Activated CD8-positive, alpha-beta memory T cell treated with anti-CD3 and anti-CD28 coated beads, Interleukin-2, amount 50 U/mL, for 4 hours (primary cell): ENCODE data around the gene PDE4C.

Source experiments
- DNase-seq: peaks from one replicate; pipeline ENCODE4 v3.0.0-alpha.2; 2020

The PDE4C gene

DNA sequence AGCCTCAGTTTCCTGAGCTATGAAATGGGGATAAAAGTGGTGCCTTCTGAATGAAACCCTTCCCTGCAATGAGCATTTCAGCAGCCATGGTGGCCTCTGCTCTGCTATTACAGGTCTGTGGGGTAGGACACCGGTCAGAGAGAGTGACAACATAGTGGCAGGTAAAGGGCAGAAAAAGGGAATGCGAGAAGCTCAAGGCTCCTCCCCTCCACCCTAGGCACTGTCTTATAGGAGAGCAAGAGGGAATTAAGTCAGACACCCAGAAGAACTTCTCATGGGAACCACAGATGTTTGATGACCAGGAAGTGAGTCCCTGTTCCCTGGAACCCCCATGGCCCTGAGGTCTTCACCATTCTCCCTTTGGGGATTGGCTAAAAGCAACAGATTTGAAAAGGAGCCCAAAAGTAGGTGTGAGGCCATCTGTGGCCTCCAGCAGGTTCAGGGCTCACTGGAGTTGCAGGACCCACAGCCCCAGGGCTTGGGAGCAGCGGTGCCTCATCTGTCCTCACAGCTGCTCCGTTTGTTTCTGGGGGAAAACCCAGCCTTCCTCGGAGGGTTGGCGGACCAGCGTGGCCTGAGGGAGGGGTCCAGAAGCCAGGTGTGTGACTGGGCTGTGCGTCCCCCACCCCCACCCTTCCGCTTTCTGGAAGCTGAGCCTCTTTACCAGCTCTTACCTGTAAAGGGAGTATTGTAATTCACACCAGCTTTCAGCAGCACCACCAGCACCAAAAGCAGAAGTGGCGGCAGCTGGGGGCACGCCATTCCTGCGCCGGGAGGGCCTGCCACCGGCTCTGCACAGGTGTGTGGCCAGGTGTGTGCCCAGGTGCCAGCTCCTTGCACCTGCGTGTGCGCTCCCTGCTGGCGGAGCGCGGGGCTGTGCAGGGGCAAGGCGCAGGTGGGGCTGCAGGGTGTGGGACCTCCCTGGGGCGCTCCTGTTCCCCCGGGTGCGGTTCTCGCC lies 28.6 kb upstream of the PDE4C start:
- DNase-seq, result no peak

DNA sequence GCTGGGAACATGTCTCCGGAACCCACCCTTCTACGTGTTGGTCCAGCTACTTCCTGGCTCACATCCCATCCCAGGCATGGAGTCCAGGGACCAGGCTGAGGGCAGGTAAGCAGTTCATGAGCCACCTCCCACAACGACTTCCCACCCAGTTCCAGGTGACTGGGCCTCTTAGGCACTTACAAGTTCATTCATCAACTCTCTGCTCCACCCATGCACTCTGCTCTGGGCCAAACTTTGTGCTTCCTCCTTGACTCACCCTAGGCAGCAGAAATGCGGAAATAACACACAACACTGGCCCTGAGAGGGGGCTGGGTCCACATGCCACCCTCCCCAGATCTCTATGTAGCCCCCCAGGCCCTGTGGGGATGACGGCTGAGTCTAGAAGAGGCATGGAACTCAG lies 27.5 kb upstream of the PDE4C start:
- DNase-seq, result no peak

- no peak for DNase-seq
Observed at GRCh38 chr19:18253130-18253529, 26.9 kb upstream of the PDE4C start.

GRCh38 chr19:18252370-18252717 lies 26.1 kb upstream of the PDE4C start:
- DNase-seq, result no peak

DNA sequence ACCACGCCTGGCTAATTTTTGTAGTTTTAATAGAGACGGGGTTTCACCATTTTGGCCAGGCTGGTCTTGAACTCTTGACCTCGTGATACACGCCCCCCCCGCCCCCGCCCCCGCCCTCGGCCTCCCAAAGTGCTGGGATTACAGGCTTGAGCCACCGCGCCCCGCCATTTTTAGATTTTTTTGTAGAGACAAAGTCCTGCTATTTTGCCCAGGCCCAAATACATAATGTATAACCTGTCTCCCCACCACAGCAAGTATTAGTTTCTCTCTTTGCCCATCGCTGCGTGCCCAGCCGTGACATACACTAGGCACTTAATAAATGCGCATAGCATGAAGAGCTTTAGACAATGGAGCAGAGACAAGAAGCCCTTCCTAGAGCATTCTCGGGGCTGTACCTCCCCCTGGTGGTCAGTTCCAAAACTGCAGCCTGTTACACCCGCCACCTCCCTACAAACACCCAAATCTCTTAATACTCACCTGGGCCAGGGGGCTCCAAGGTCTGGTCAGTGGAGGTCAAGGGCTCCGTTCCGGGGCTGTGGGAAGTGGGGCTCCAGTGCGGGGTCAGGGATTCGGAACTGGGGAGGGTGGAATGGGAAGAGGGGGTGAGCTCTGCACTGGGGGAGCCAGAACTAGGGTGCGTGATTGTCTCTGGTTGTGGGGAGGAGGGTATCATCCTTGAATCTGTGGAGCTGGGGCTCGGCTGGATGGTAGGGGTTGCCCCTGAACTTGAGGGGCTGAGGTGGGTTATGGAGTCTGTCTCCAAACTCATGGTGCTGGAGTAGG lies 25.5 kb upstream of the PDE4C start:
- DNase-seq, result peak; percentile 83

DNA sequence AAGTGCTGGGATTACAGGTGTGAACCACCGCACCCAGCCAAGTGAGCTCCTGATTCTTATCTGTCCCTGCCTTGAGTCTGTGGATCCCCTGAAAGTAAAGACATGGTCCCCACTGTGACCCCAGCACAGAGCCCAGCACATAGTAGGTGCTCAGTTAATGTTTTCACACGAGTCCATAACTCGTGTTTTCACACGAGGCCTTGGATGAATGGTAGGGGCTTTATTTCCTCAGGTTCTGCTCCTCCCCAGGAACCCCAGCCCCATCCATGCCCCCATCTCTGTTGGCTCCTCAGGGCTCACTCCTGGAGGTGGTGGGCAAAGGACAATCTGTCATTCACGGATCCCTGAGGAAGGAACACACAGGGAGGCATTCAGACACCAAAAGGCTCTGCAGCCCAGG lies 23.6 kb upstream of the PDE4C start:
- DNase-seq, result no peak

- no peak for DNase-seq
Observed at GRCh38 chr19:18245297-18245696, 19.1 kb upstream of the PDE4C start.

- DNase-seq, result no peak
Observed at GRCh38 chr19:18239303-18239702, 13.1 kb upstream of the PDE4C start.

DNA sequence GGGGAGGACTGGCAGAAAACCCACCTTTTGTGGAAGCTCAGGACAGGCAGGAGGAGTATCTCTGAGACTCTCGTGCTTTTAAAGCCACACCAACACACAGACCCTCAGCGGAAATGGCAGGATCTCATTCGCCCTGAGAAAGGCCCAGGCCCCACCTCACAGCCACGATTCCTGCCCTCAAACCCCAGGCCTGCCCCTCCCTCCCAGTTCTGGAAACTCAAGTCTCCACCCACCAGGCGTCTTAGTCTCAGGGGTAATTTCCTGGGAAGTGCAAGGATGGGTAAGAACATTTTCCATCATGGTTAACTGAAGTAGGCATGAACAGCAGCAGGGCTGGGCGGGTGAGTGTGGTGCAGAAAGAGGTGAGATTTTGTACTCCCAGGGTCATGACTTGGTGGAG lies 8.0 kb upstream of the PDE4C start:
- no peak for DNase-seq

DNA sequence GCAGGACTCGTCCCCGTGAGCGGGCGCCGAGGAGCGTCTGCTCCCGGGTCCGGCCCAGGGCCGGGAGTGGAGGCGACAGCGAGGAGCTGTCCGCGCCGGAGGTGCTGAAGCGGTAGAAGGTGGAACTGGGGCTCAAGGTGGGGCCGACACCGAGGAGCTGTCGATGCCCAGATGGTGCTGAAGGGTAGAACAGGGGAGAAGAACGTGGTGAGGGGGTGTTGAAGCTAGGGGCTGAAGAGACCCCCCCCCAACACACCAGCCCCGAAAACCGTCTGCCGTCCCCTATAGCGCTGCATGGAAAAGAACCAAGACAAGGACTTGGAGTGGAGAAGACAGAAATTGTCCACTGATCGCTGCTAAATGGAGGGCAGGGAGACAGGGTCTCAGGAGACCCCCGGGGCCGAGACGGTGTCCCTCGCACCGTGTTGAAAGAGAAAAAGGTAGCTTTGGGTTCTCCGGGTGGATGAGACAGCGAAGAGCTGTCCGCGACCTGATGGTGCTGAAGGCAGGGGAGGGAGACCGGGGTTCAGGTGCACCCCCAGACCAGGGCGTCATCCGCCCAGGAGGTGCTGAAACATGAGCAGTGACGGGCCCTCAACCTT lies 7.1 kb upstream of the PDE4C start:
- DNase-seq, result peak; percentile 34

GRCh38 chr19:18232540-18233223 lies 6.4 kb upstream of the PDE4C start:
- no peak for DNase-seq

- DNase-seq, result no peak
Observed at GRCh38 chr19:18231775-18232174, 5.5 kb upstream of the PDE4C start.

- DNase-seq, result no peak
Observed at GRCh38 chr19:18230941-18231734, 4.9 kb upstream of the PDE4C start.

DNA sequence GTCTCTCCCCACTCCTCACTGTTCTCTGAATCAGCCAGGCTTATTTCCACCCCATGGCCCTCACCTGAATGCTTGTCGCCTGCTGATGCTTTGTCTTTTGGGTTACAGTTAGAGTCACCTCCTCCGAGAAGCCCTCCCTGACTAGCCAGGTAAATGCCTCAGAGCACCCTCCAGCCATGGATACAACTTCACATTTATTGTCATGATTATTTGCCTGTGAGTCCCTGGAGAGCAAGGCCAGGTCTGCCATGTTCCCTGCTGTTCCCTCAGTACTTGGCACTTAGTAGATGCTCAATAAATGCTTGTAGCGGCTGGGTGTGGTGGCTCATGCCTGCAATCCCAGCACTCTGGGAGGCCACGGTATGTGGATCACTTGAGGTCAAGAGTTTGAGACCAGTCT lies 3.7 kb upstream of the PDE4C start:
- DNase-seq, result no peak

DNA sequence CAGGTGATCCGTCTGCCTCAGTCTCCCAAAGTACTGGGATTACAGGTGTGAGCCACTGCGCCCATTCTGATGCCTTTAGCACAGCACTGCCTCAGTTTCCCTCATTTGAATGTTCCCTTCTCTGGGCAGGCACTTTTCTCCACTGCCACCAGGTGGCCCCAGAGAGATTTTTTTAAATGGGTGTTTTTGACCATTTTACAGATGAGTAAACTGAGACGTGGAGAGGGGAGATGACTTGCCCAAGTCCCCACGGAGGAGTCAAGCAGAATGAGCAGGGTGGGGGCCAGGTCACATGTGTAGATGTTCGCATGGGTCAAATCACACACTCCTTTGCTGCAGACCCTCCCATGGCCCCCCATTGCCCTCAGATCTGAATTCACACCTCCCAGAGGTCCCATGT lies 3.2 kb upstream of the PDE4C start:
- no peak for DNase-seq

DNA sequence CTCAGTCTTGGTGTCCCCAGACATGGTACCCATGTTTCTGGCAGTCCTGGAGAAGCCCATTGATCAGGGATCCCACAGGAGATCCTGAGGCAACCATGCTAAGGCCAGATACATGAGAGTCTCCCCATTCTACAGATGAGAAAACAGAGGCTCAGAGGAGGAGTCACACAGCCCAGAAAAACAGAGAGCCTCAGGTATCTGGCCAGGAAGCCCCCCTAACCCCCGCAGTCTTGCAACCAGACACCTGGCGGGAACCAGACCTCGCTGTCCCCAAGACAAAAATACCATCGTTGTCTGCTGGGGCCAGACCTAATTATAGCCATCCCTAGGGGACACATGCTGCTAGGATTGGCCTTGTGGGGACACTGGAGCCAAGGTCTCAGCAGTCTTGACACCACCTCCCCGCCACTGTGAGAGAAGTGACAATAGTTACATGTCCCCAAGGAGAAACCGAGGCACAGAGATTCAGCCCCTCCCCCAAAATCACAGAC lies 1.6 kb upstream of the PDE4C start:
- DNase-seq, result no peak

DNA sequence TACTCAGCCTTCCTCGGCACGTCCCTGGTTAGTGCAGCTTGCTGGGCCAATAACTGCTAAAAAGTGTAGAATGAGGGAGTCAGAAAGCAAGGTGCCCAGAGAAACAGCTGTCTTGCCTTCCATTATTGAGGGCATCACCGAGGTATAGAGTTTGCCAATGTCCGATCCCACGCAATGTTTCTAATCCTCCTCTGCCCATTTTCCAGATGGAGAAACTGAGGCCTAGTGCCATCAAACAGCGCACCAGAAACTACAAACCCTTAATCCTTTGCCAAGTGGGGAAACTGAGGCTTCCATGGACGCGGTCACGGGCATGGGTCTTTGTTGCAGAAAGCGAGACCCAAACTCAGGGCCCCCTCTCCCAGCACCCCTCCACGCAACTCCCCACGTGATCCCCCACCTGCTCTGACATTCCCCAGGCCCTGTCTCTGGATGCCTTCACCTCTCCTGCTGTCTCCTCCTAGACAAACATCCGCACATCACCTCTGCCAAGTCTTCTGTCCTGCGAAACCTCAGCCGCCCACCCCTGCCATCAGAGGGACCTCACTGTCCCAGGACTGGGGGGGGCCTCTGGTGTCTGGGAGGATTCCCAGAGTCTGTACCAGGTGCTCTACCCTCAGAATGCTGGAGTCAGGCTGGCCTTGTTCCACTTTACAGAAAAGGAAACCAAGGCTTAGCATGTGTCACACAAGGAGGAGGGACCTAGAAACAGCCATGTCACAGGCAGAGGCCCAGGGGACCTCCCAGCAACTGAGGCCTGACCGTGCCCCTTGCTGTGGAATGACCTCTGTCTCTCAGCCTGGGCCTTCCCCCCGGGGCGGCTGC lies 930 bp upstream of the PDE4C start:
- no peak for DNase-seq

DNA sequence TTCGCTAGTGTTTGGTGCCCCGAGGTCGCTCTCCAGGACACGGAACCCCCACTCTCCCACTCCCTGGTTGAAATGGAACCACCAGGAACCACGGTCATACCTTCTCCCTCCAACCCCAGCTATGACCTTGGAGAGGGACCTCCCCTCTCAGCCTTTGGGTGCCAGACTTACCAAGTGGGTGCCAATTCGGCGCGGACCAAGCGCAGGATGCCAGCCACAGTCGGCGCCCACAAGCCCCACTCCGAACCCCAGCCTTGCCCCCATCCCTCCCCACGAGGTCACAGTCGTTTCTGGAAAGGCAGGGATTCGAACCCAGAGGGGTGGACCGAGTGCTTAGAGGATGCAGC lies 910 bp downstream of the PDE4C start:
- no peak for DNase-seq

DNA sequence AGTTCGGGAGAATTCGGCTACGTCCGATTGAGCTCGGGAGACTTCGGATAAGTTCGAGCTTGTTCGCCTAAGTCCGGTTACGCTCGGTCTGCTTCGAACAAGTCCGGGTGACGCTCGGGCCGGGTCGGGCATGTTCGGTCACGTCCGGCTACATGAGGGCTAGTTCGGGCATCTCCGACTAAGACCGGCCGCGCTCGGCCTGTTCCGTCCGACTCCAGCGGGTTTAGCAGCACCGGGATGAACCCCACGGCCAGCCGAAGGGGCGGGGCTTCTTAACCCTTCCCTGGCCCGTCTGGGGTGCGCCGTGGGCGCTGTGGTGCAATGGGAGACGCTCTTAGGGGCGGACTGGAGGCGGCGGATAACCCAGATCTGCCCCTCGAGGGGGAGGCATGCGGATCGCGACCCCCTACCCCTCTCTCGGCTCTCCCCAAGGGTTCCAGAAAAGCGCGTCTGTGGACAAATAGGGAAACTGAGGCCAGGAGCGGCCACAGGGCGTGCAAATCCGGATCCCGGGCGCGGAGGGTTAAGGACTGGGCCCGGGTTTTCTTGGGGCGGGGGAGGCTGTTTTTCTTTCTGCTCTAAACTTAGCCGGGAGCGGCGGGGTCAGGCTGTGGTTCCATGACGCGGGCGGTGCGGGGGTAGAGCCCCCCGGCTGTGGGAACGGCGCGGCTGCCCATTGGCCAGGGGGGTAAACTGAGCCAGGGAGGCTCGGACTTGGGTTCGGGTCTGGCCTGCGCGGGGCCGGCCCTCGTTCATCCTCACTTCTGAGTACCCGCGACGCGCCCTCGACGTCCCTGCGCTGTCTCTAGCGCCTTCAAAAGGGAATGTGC lies 1.5 kb downstream of the PDE4C start:
- peak; percentile 76 for DNase-seq

GRCh38 chr19:18223860-18224524 lies 2.2 kb downstream of the PDE4C start:
- DNase-seq, result peak; percentile 27
